Stimulated activated CD8-positive, alpha-beta memory T cell treated with anti-CD3 and anti-CD28 coated beads, Interleukin-4, amount 100 ng/mL, for 4 hours (primary cell): ENCODE measurements around the gene FRMPD3.

Experiments
- DNase-seq, 2 donors: peaks; one replicate each; pipeline ENCODE4 v3.0.0-alpha.2; 2020; ENCODE audit warnings: low read depth in 2 of 2, low spot score in 1 of 2

FRMPD3 gene

GRCh38 chrX:107477406-107477805, 28.0 kb downstream of the FRMPD3 start:
- no peak for DNase-seq

DNA sequence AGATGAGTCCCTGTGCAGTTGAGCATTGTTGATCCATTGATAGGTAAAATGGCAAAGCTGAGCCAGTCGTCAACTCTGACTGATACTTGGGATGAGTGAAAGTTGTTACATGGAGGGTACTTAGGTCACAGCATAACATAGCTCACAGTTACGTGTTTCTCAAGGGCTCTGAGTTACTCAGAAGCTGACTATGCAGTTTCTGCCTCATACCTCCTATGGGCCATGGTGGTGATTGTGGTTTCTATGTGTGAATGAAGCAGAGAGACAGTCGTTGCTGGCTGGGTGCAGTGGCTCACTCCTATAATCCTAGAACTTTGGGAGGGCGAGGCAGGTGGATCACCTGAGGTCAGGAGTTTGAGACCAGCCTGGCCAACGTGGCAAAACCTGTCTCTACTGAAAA, 30.8 kb downstream of the FRMPD3 start:
- DNase-seq, result peak in 1 of 2 donors; percentile 2

- no peak for DNase-seq
Observed at GRCh38 chrX:107482046-107482445, 32.6 kb downstream of the FRMPD3 start.

DNA sequence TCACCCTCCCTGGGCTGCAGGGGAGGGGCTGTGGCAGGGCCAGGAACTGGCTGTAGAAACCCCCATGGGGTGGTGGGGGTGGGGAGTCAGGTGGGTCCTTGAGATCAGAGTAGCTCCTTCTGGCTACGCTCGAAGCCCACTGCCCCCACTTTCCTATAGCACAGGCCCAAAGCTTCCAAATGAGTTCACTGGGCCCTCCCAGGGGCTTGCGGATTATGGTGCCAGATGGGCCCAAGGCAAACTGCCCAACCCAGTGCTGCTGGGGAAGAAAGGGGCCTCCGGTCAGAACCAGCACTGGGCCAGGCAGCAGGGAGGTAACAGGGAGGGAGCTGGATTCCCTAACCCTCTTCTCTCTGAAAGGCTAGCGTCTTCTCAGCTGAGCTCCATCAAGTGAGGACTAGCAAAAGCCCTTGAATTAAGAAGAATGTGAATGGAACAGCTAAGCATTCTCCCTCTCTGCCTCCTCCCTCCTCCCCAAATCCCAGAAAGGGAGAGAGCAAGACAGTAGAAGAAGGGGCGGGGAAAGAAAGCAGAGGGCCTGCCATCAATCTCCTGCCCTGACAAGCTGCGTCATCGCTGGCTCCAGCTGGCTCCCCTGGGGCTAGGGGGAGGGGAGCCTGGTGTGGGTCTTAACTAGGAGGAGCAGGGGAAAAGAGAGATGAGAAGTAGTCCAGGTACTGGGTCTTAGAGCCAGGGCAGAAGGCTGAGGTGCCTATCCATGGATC, 34.7 kb downstream of the FRMPD3 start:
- DNase-seq, result no peak

DNA sequence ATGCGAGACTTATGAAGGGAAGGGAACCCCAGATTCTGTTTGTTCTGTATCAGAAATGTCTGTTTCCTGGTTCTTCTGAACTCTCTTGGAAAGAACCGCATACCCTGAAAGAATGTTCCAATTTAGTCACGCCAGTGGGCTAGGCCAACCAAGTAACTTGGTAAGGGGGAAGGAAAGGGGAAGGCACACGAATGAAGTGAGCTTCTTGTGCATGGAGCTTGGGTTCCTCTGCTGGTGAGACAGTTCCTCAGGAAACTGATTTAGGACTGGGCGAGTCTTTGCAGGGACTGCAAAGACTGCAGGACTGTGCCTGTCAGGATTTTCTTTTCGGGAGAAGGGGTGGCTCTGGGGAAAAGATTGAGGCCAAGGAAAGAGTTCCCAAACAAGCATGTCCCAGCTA, 35.6 kb downstream of the FRMPD3 start:
- no peak for DNase-seq

- DNase-seq, result no peak
Observed at GRCh38 chrX:107493141-107493540, 43.7 kb downstream of the FRMPD3 start.

DNA sequence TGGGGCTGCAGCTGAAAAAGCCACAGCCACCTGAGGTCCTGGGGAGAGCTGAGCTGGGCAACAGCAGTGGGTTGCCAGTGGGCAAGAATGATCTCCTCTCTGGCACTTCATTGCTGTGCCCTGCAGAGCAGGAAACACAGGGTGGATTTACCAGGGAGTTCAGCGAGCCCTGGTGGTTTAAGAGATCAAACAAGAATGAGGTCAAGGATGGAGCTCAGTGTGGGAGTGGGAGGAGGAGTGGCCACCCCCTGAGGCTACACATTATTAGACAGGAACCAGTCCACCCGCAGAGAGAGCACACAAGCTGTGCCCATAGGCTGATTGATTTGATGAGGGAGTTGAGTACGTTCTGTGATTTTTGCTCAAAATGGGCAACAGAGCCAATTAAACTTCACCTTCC, 47.3 kb downstream of the FRMPD3 start:
- no peak for DNase-seq
